Fibroblast of the aortic adventitia (primary cell): Measurements from ENCODE around the gene KRT79. TPM values are rescaled to one million over a fixed set of nuclear protein-coding genes. Genes with fewer than 3 reads are reported as not detected.
A peak's percentile ranks its signal among the peaks of the same experiment; 100 is the strongest.

Experiments used
- DNase-seq: peaks from one replicate; pipeline ENCODE4 v3.0.0-alpha.2; 2010; ENCODE audit warnings: low read depth
- H3K4me3 ChIP-seq: 2 replicates; pipeline ENCODE4 v1.5.1; 2011; ENCODE audit warnings: low read depth, mild to moderate bottlenecking, control low read depth, low read length, moderate library complexity
- total RNA-seq: library from RNA; depleted of rRNA; stranded (reverse); fragments of >200 nt; gene quantifications from 2 replicates; pipeline ENCODE4 v1.2.3, GENCODE V29; 2012; ENCODE audit warnings: low replicate concordance
- TF ChIP-seq, protein P1 (sequence below): IDR thresholded peaks from 2 replicates; pipeline ENCODE4 v1.5.1; 2011; ENCODE audit warnings: mild to moderate bottlenecking, low read length, control low read depth, inconsistent platforms; ENCODE audit not compliant: insufficient read depth

The KRT79 gene
- total RNA-seq, 1 donor: not detected

DNA sequence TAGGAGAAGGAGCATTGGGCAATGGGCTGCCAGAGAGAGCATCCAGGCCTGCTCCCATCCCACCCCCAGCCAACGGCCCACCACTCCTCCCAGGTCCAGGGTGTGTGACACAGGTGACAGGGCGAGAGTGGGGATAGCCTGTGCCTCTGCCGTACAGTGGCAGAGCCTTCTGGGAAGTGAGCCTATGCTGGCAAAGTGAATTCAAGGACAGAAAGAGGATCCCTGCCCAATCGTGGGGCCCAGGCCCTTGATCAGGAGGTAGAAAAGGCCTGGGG is 553 bp upstream of the KRT79 start:
- H3K4me3 ChIP-seq: no peak overlapping the region
- TF ChIP-seq, protein P1, sequence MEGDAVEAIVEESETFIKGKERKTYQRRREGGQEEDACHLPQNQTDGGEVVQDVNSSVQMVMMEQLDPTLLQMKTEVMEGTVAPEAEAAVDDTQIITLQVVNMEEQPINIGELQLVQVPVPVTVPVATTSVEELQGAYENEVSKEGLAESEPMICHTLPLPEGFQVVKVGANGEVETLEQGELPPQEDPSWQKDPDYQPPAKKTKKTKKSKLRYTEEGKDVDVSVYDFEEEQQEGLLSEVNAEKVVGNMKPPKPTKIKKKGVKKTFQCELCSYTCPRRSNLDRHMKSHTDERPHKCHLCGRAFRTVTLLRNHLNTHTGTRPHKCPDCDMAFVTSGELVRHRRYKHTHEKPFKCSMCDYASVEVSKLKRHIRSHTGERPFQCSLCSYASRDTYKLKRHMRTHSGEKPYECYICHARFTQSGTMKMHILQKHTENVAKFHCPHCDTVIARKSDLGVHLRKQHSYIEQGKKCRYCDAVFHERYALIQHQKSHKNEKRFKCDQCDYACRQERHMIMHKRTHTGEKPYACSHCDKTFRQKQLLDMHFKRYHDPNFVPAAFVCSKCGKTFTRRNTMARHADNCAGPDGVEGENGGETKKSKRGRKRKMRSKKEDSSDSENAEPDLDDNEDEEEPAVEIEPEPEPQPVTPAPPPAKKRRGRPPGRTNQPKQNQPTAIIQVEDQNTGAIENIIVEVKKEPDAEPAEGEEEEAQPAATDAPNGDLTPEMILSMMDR: no peak
- no peak for DNase-seq

DNA sequence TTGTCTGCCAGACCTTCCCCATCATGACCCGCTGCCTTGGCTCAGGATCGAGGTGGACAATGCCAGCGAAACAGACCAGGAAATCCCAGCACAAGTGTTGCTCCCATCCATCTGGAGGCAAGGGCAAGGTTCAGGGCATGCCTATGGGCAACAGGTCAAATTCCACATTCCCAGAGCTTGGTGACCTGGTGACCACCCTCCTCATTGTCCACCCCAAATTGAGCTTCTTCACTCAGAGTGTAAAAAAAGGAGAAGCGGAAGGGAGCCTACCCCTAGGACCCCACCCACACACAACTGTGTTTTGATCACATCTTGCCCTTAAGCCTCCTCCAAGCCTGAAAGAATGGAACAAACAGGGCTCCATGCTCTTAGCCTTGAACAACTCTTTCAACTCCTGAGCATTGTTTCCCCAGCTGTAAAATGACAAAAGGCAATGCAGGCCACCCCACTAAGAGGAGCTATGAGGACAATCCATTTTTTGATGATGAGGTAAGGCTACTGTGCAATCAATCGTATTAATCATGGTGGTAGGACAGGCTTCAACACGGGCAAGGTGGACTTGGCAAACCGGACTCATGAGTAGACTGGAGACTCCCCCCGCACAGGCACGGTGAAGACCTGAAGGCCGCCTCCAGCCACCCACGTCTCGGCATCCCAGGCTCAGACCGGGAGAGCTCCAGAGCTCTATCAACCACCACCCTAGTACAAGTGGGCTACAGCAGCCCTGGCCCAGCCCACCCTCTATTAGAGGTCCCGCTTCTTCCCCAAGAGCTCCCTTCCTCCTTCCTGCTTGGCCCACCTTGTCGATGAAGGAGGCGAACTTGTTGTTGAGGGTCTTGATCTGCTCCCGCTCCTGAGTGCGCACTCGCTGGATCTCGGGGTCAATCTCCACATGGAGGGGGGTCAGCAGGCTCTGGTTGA is 866 bp downstream of the KRT79 start:
- TF ChIP-seq, protein P1: no peak
- DNase-seq: no peak
- H3K4me3 ChIP-seq: no peak overlapping the region

DNA sequence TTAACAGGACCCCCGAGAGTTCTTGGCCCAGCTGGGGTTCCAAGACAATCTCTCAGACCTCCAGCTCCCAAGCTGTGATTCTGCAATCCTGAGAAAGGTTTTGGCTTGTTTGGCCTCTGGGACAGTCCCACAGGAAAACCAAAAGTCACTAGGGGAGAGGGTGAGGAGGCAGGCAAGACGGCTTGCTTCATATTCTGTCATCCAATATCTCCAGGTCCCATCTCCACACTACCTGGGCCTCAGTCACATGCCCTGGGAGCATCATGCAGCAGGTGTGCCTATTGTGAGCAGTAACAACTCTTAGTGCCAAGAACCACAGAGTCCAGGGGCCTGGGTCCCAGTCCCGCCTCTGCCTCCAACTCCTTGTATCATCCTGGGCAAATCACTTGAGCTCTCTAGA is 1.7 kb downstream of the KRT79 start:
- no peak overlapping the region for H3K4me3 ChIP-seq
- no peak for DNase-seq
- TF ChIP-seq, protein P1: no peak

DNA sequence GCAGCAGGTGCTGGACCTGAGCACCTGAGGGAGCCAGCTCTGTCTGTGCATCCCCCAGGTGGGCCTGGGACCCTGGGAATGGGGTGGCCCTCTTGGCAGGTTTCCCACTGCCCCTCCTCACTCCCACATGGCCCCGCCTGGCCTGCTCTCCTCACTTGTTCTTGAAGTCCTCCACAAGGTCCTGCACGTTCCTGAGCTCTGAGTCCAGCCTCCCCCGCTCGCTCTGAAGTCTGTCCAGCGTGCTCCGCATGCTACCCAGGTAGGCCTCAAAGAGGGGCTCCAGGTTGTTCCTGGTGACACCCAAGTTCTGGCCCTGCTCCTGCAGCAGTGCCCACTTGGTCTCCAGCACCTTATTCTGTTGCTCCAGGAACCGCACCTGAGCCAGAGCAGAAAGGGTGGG is 2.9 kb downstream of the KRT79 start:
- TF ChIP-seq, protein P1: no peak
- no peak overlapping the region for H3K4me3 ChIP-seq
- DNase-seq: no peak

DNA sequence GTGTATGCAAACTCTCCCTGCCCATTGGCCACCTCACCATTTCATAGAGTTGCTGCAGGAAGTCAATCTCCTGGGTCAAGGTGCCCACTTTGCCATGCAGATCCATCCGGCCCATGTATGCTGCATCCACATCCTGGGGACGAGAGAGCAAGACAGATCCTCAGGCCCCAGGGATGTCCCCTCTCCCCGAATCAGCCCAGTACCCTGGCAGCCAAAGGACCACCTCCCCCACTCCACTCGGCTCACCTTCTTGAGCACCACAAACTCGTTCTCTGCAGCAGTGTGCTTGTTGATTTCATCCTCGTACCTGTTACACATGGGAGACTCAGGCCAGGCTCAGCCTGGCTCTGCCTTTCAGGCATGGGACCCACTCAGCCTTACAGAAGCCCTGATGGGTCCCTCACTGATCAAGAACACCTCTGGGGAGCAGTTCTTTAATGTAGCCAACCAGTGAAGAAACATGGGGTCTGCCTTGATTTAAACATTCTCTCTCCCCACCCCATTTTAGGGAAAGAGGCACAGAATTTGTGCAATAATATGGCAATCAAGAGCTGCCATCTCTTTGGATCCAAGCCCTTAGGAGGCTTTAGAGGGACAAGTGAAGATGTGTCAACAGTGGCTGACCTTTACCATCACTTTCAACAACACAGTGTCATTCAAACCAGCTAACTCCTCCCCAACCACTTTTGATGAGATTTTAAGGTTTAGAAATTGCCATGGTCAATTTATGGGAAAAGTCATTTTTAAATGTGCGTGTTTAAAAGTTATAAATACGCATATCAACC is 3.9 kb downstream of the KRT79 start:
- no peak overlapping the region for H3K4me3 ChIP-seq
- TF ChIP-seq, protein P1: no peak
- no peak for DNase-seq

DNA sequence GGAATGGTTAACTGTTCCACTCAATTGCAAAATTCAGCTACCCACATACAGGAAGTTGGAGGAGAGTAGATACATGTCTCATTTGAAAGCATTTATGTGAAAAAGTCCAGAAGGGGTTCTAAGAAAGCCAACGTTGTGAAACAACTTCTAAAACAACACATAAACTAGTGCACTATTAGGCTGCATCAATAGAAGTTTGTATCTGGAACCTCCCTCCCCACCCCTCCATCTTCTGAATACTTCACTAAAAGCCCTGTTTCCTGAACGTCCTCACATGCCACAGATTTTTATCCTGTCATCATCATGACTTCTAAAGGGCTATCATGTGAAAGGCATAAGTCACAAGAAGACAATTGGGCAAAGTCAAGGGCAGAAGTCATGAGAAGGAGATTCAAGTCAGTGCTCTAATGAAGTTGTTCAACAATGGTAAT is 5.5 kb downstream of the KRT79 start:
- peak; percentile 27 for DNase-seq
- no peak overlapping the region for H3K4me3 ChIP-seq
- TF ChIP-seq, protein P1: no peak
